Fibroblast of mammary gland (primary cell): ENCODE data around the gene IP6K3.

Experiments used
- DNase-seq: peaks from one replicate; pipeline ENCODE4 v3.0.0-alpha.2; 2010; ENCODE audit warnings: low read depth
- H3K4me3 ChIP-seq: 2 replicates; pipeline ENCODE4 v1.5.1; 2011; ENCODE audit warnings: low read depth, mild to moderate bottlenecking, low read length, moderate library complexity; ENCODE audit not compliant: control insufficient read depth
- CTCF ChIP-seq: conservative IDR thresholded peaks from 2 replicates; pipeline ENCODE4 v1.5.1; 2011; ENCODE audit warnings: low read depth, low read length, inconsistent platforms; ENCODE audit not compliant: control insufficient read depth, insufficient read depth

IP6K3 gene

GRCh38 chr6:33692760-33693158 is 53.9 kb downstream of the IP6K3 start:
- H3K4me3 ChIP-seq = no peak overlapping the region
- DNase-seq = peak; percentile 26
- no peak for TF ChIP-seq CTCF

GRCh38 chr6:33692078-33692759 is 54.5 kb downstream of the IP6K3 start:
- no peak for TF ChIP-seq CTCF
- no peak for DNase-seq
- H3K4me3 ChIP-seq = no peak overlapping the region

GRCh38 chr6:33691456-33692077 is 55.1 kb downstream of the IP6K3 start:
- TF ChIP-seq CTCF = no peak
- no peak for DNase-seq
- no peak overlapping the region for H3K4me3 ChIP-seq

- no peak for DNase-seq
- no peak overlapping the region for H3K4me3 ChIP-seq
- no peak for TF ChIP-seq CTCF
Observed at GRCh38 chr6:33690766-33691165, 55.9 kb downstream of the IP6K3 start.

- H3K4me3 ChIP-seq = no peak overlapping the region
- TF ChIP-seq CTCF = no peak
- DNase-seq = no peak
Observed at GRCh38 chr6:33689879-33690278, 56.8 kb downstream of the IP6K3 start.

- TF ChIP-seq CTCF = no peak
- no peak overlapping the region for H3K4me3 ChIP-seq
- DNase-seq = no peak
Observed at GRCh38 chr6:33689148-33689494, 57.6 kb downstream of the IP6K3 start.
